ENCODE data around the gene GLMP. TPM values are rescaled to one million over a fixed set of nuclear protein-coding genes. Genes with fewer than 3 reads are reported as not detected.
A peak's percentile ranks its signal among the peaks of the same experiment; 100 is the strongest.

GLMP gene
- total RNA-seq, 1 experiment from 2014 or later: 60.2 TPM

DNA sequence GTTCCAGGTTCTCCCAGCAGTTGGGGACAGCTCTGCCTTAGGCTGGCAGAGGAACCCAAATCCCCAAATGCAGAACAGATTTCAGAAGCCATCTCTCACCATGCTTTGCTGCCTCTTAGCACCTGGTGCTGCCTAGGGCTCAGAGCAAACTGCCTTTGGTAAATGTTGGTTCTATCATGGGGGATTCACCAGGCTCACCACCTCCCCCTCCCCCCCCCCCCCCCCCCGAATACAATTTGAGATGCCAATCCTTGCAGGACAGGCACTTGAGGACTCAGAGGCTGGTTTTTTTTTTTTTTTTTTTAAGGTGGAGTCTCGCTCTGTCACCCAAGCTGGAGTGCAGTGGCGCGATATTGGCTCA is 47.2 kb downstream of the GLMP start:
- no peak; the same call in 1 of the 2 replicates for ATAC-seq
- H3K36me3 ChIP-seq (ENCODE audit: control insufficient read depth, insufficient read depth, low read length): no peaks in the 10 kb centered on the region; the same call in none of the 2 replicates
- H3K27me3 ChIP-seq (ENCODE audit: control insufficient read depth, insufficient read depth, low read length): no peaks in the 10 kb centered on the region
- TF ChIP-seq TCF7L2 (IDR thresholded peaks at IDR 0.05; ENCODE audit: low read depth, low read length) (no peak), SIN3A (IDR thresholded peaks at IDR 0.05; ENCODE audit: borderline replicate concordance, insufficient read depth, low read depth, low read length) (no peak)
- TF ChIP-seq, protein P1, sequence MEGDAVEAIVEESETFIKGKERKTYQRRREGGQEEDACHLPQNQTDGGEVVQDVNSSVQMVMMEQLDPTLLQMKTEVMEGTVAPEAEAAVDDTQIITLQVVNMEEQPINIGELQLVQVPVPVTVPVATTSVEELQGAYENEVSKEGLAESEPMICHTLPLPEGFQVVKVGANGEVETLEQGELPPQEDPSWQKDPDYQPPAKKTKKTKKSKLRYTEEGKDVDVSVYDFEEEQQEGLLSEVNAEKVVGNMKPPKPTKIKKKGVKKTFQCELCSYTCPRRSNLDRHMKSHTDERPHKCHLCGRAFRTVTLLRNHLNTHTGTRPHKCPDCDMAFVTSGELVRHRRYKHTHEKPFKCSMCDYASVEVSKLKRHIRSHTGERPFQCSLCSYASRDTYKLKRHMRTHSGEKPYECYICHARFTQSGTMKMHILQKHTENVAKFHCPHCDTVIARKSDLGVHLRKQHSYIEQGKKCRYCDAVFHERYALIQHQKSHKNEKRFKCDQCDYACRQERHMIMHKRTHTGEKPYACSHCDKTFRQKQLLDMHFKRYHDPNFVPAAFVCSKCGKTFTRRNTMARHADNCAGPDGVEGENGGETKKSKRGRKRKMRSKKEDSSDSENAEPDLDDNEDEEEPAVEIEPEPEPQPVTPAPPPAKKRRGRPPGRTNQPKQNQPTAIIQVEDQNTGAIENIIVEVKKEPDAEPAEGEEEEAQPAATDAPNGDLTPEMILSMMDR (IDR thresholded peaks at IDR 0.05): no peak
- H3K27ac ChIP-seq (ENCODE audit: low read length): no peak overlapping the region
- no peak for DNase-seq (ENCODE audit: low read depth, low spot score)
- no TSS peak for BruUV-seq (replicated peaks)
- CTCF ChIA-PET: interaction anchor here (0.6 to 1.1 kb wide), 3 partner anchors 11 to 500 kb away, joined by 3 to 15 read pairs (median 4); no protein-coding TSS in a partner anchor
- in situ Hi-C loops (cut with HindIII; ENCODE audit: low pct_unique_long_range_greater_than_20kb, low sequenced_read_pairs) (no loop called here), intact Hi-C loops (cut with micrococcal nuclease; ENCODE audit: unreplicated experiment) (no loop called here)
- POLR2A ChIA-PET: interaction anchor here (0.6 kb wide), 1 partner anchor 22 kb away, joined by 6 read pairs; no protein-coding TSS in a partner anchor
- H3K4me1 ChIP-seq (ENCODE audit: control insufficient read depth, insufficient read depth, low read length): peaks cover 9% of the 10 kb centered on the region
- no peaks in the 10 kb centered on the region for H3K9me3 ChIP-seq (ENCODE audit: control insufficient read depth, insufficient read depth, low read depth, low read length)
- no peak overlapping the region for H3K4me3 ChIP-seq (ENCODE audit: low read depth in 2 of 2, low read length in 2 of 2)

DNA sequence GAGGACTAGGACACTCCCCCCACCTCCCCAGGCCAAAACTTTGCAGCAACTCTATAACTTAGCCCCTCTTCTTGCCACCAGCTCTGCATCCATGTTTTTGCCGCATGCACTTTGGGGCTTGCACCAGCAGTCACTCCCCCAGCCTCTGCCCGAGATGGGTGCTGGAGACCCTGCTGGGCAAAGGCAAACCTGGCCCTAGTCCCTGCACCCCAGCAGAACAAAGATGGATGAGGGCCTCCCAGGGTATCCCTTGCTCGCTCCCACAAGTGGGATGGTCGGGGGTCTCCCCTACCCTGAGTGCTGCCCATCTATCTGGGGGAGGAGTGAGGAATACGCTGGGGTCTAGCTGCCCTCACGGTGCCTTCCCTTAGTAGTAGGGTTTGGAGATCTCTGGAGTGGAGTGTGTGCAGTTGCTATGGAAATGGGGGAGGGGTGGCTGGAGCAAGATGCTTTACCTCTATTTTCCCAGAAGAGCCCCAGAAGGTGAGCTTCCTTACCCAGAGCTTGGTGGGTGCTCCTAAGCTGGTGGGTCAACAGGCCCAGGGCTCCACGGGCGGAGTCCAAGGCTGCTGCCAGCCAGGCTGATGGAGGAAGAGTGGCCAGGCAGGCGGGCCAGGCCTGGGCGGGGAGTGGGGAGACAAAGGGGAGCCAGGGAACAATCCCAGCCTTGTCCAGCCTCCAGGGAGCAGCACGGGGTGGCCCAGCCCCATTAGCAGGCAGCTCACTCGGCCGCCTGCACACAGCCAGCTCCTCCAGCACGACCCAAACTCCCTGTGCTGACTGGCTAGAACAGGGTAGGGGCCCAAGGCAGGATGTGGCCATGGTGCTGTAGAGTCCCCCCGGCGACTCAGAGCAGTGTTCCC is 47.8 kb downstream of the GLMP start, which contains the start of gene PAQR6:
PAQR6 (minus strand) TSS at position 597 of the 863 bp plus-strand sequence. CDS start 1,325 bp downstream, outside the sequence.
- no peak within 1 kb of the TSS for H3K27ac ChIP-seq (ENCODE audit: low read length)
- no peaks in the 10 kb centered on the region; the same call in none of the 2 replicates for H3K36me3 ChIP-seq (ENCODE audit: control insufficient read depth, insufficient read depth, low read length)
- no TSS peak for BruUV-seq (replicated peaks)
- no peaks in the 10 kb centered on the region for H3K27me3 ChIP-seq (ENCODE audit: control insufficient read depth, insufficient read depth, low read length)
- in situ Hi-C loops (cut with HindIII; ENCODE audit: low pct_unique_long_range_greater_than_20kb, low sequenced_read_pairs) (no loop called here), intact Hi-C loops (cut with micrococcal nuclease; ENCODE audit: unreplicated experiment) (no loop called here)
- H3K4me1 ChIP-seq (ENCODE audit: control insufficient read depth, insufficient read depth, low read length): peaks cover 9% of the 10 kb centered on the region
- TF ChIP-seq, protein P1 (IDR thresholded peaks at IDR 0.05): no peak
- TF ChIP-seq, protein P2, sequence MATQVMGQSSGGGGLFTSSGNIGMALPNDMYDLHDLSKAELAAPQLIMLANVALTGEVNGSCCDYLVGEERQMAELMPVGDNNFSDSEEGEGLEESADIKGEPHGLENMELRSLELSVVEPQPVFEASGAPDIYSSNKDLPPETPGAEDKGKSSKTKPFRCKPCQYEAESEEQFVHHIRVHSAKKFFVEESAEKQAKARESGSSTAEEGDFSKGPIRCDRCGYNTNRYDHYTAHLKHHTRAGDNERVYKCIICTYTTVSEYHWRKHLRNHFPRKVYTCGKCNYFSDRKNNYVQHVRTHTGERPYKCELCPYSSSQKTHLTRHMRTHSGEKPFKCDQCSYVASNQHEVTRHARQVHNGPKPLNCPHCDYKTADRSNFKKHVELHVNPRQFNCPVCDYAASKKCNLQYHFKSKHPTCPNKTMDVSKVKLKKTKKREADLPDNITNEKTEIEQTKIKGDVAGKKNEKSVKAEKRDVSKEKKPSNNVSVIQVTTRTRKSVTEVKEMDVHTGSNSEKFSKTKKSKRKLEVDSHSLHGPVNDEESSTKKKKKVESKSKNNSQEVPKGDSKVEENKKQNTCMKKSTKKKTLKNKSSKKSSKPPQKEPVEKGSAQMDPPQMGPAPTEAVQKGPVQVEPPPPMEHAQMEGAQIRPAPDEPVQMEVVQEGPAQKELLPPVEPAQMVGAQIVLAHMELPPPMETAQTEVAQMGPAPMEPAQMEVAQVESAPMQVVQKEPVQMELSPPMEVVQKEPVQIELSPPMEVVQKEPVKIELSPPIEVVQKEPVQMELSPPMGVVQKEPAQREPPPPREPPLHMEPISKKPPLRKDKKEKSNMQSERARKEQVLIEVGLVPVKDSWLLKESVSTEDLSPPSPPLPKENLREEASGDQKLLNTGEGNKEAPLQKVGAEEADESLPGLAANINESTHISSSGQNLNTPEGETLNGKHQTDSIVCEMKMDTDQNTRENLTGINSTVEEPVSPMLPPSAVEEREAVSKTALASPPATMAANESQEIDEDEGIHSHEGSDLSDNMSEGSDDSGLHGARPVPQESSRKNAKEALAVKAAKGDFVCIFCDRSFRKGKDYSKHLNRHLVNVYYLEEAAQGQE (IDR thresholded peaks at IDR 0.05; ENCODE audit: insufficient read depth in 1 of 2, low read depth in 2 of 2, low read length in 1 of 2): no peak
- TF ChIP-seq TCF7L2 (IDR thresholded peaks at IDR 0.05; ENCODE audit: low read depth, low read length) (no peak), POLR2AphosphoS5 (IDR thresholded peaks at IDR 0.05; ENCODE audit: low read depth, low read length) (peak; percentile 17; the same call in 1 of the 2 replicates), SIN3A (IDR thresholded peaks at IDR 0.05; ENCODE audit: borderline replicate concordance, insufficient read depth, low read depth, low read length) (no peak)
- no peak within 1 kb of the TSS for H3K4me3 ChIP-seq (ENCODE audit: low read depth in 2 of 2, low read length in 2 of 2)
- ATAC-seq: peak; percentile 46
- DNase-seq (ENCODE audit: low read depth, low spot score): no peak
- CTCF ChIA-PET: interaction anchor here (0.9 to 1.1 kb wide), 2 partner anchors 12 to 23 kb away, joined by 3 to 15 read pairs; no protein-coding TSS in a partner anchor
- no peaks in the 10 kb centered on the region for H3K9me3 ChIP-seq (ENCODE audit: control insufficient read depth, insufficient read depth, low read depth, low read length)
- POLR2A ChIA-PET: interaction anchor here (0.6 kb wide), 1 partner anchor 23 kb away, joined by 6 read pairs; no protein-coding TSS in a partner anchor
